GM23338 (cell line): ENCODE results near the gene PTH2. TPM values are rescaled to one million over a fixed set of nuclear protein-coding genes. Genes with fewer than 3 reads are reported as not detected.

ENCODE experiments used
- ATAC-seq: fragments of 200-7000 bp; cut with Tn5 transposase; 3 replicates; pipeline ENCODE4 v1.9.1; 2020
- DNase-seq: peaks from one replicate; pipeline ENCODE4 v3.0.0-alpha.2; 2015; ENCODE audit warnings: low spot score
- H2AFZ ChIP-seq: fragments of 200-600 bp; sonication (generic); 2 replicates; pipeline ENCODE4 v1.8.0; 2016; ENCODE audit warnings: antibody characterized with exemption, mild to moderate bottlenecking, moderate library complexity
- H3F3A ChIP-seq: fragments of 200-600 bp; sonication (generic); replicated peaks from 2 replicates; pipeline ENCODE4 v1.8.0; 2017; ENCODE audit warnings: antibody characterized with exemption, mixed run types, low read depth
- H3K27ac ChIP-seq: fragments of 200-600 bp; sonication (generic); 2 replicates; pipeline ENCODE4 v1.6.1; 2016; ENCODE audit warnings: low read depth
- H3K27me3 ChIP-seq: fragments of 200-600 bp; sonication (generic); 2 replicates; pipeline ENCODE4 v1.8.0; 2016; ENCODE audit warnings: mild to moderate bottlenecking, mixed run types, moderate library complexity; ENCODE audit not compliant: insufficient read depth
- H3K36me3 ChIP-seq: fragments of 200-600 bp; sonication (generic); 2 replicates; pipeline ENCODE4 v1.8.0; 2016; ENCODE audit warnings: mild to moderate bottlenecking; ENCODE audit not compliant: insufficient read depth
- H3K4me1 ChIP-seq: fragments of 200-600 bp; sonication (generic); 2 replicates; pipeline ENCODE4 v1.8.0; 2016; ENCODE audit warnings: mild to moderate bottlenecking, moderate library complexity; ENCODE audit not compliant: insufficient read depth
- H3K4me2 ChIP-seq: fragments of 200-600 bp; sonication (generic); 2 replicates; pipeline ENCODE4 v1.7.1; 2017; ENCODE audit warnings: mixed run types
- H3K4me3 ChIP-seq: fragments of 200-600 bp; sonication (generic); 2 replicates; pipeline ENCODE4 v1.6.1; 2016; ENCODE audit warnings: mixed run types
- H3K79me2 ChIP-seq: fragments of 200-600 bp; sonication (generic); replicated peaks from 2 replicates; pipeline ENCODE4 v1.8.0; 2017; ENCODE audit warnings: mild to moderate bottlenecking; ENCODE audit not compliant: insufficient read depth
- H3K9me2 ChIP-seq: fragments of 200-600 bp; sonication (generic); 2 replicates; pipeline ENCODE4 v1.8.0; 2017; ENCODE audit not compliant: insufficient read depth
- H4K20me1 ChIP-seq: fragments of 200-600 bp; sonication (generic); replicated peaks from 2 replicates; pipeline ENCODE4 v1.8.0; 2017; ENCODE audit warnings: mild to moderate bottlenecking; ENCODE audit not compliant: insufficient read depth
- H3K27ac Mint-ChIP-seq: 2 replicates; pipeline ENCODE4 v1.8.0; 2020; ENCODE audit warnings: inconsistent platforms, mild to moderate bottlenecking, moderate library complexity, mixed read lengths
- H3K27me3 Mint-ChIP-seq: 3 replicates; pipeline ENCODE4 v1.8.0; 2022; ENCODE audit warnings: low read depth, mild to moderate bottlenecking, moderate library complexity, mixed read lengths, inconsistent platforms; ENCODE audit not compliant: insufficient read depth, poor library complexity
- H3K36me3 Mint-ChIP-seq: 3 replicates; pipeline ENCODE4 v1.8.0; 2021; ENCODE audit warnings: low read depth, mild to moderate bottlenecking, inconsistent platforms, moderate library complexity, mixed read lengths
- H3K4me1 Mint-ChIP-seq: 3 replicates; pipeline ENCODE4 v1.8.0; 2020; ENCODE audit warnings: mild to moderate bottlenecking, inconsistent platforms, mixed read lengths
- H3K4me3 Mint-ChIP-seq: 3 replicates; pipeline ENCODE4 v1.8.0; 2021; ENCODE audit warnings: moderate library complexity, mild to moderate bottlenecking, inconsistent platforms, mixed read lengths
- H3K9me3 Mint-ChIP-seq: 3 replicates; pipeline ENCODE4 v1.8.0; 2020; ENCODE audit warnings: moderate library complexity, mild to moderate bottlenecking, inconsistent platforms, mixed read lengths
- CREB1 ChIP-seq: fragments of 250-450 bp; sonication (Bioruptor Pico); IDR thresholded peaks from 2 replicates; pipeline ENCODE4 v1.5.0; 2020; ENCODE audit warnings: low read depth, mild to moderate bottlenecking, moderate library complexity
- CTCF ChIP-seq, 2 experiments: fragments of 200-600 bp in 1 of 2; sonication (generic) in 1 of 2; conservative IDR thresholded peaks; 2 replicates each; pipeline versions ENCODE4 v1.5.1 to v1.6.1; 2016 to 2017; ENCODE audit warnings: antibody characterized with exemption in 2 of 2, low read depth in 2 of 2, mild to moderate bottlenecking in 2 of 2, moderate library complexity in 1 of 2
- ETS1 ChIP-seq: IDR thresholded peaks from 2 replicates; pipeline ENCODE4 v1.6.1; 2016; ENCODE audit warnings: antibody characterized with exemption
- EZH2 ChIP-seq: fragments of 200-600 bp; sonication (generic); IDR thresholded peaks from one replicate; pipeline ENCODE4 v1.8.0; 2017; ENCODE audit warnings: antibody characterized with exemption, mild to moderate bottlenecking, low read depth; ENCODE audit not compliant: unreplicated experiment
- EZH2phosphoT487 ChIP-seq: fragments of 200-600 bp; sonication (generic); IDR thresholded peaks from one replicate; pipeline ENCODE4 v1.8.1; 2018; ENCODE audit warnings: antibody characterized with exemption; ENCODE audit not compliant: unreplicated experiment
- JUNB ChIP-seq: IDR thresholded peaks from one replicate; pipeline ENCODE4 v1.6.1; 2016; ENCODE audit warnings: antibody characterized with exemption; ENCODE audit not compliant: unreplicated experiment
- NANOG ChIP-seq: IDR thresholded peaks from 2 replicates; pipeline ENCODE4 v1.6.1; 2016; ENCODE audit warnings: antibody characterized with exemption, borderline replicate concordance
- POLR2AphosphoS5 ChIP-seq: IDR thresholded peaks from 2 replicates; pipeline ENCODE4 v1.6.1; 2016; ENCODE audit warnings: antibody characterized with exemption, low read depth
- REST ChIP-seq: IDR thresholded peaks from one replicate; pipeline ENCODE4 v1.6.1; 2018; ENCODE audit warnings: antibody characterized with exemption; ENCODE audit not compliant: unreplicated experiment
- STAT1 ChIP-seq: IDR thresholded peaks from one replicate; pipeline ENCODE4 v1.6.1; 2016; ENCODE audit warnings: antibody characterized with exemption; ENCODE audit not compliant: unreplicated experiment
- ZNF114 ChIP-seq: fragments of 250-450 bp; sonication (Bioruptor Pico); IDR thresholded peaks from 2 replicates; pipeline ENCODE4 v1.5.0; 2020; ENCODE audit warnings: mild to moderate bottlenecking, moderate library complexity
- ZNF331 ChIP-seq: fragments of 250-450 bp; sonication (Bioruptor Pico); IDR thresholded peaks from 2 replicates; pipeline ENCODE4 v1.5.0; 2020; ENCODE audit warnings: low read depth, mild to moderate bottlenecking, moderate library complexity
- ZNF462 ChIP-seq: fragments of 250-450 bp; sonication (Bioruptor Pico); IDR thresholded peaks from 2 replicates; pipeline ENCODE4 v1.5.0; 2020; ENCODE audit warnings: mild to moderate bottlenecking, moderate library complexity
- polyA plus RNA-seq: library from polyadenylated mRNA; unstranded; fragments of >200 nt; fragmentation: Nextera tagmentation; extraction: Ambion mirVana; gene quantifications from 2 replicates; pipeline ENCODE4 v1.2.1, GENCODE V29; 2016
- total RNA-seq: library from RNA; depleted of rRNA; stranded (reverse); fragments of >200 nt; shearing (Covaris generic); gene quantifications from 2 replicates; pipeline ENCODE4 v1.2.3, GENCODE V29; 2014

Gene PTH2
- total and polyA plus RNA-seq, 2 experiments from 2014 or later, result 1.6 TPM; not detected in 1

GRCh38 chr19:49451430-49452181 lies 28.4 kb upstream of the PTH2 start, which contains the start of gene PIH1D1:
PIH1D1 (minus strand) TSS chr19:49451814; CDS start chr19:49451574, 240 bp downstream.
- Histone ChIP-seq H3K27me3 (no peaks in the 10 kb centered on the region), H4K20me1 (peaks cover 8% of the 10 kb centered on the region; the same call in 1 of the 2 replicates), H3K79me2 (peaks cover 30% of the 10 kb centered on the region), H2AFZ (no peak within 1 kb of the TSS), H3K27ac (peak within 1 kb of the TSS; percentile 93), H3K4me2 (peak within 1 kb of the TSS; percentile 75), H3F3A (peaks cover 22% of the 10 kb centered on the region; the same call in 1 of the 2 replicates), H3K36me3 (peaks cover 4% of the 10 kb centered on the region; the same call in 1 of the 2 replicates), H3K4me1 (peaks cover 21% of the 10 kb centered on the region; the same call in 1 of the 2 replicates), H3K9me2 (no peaks in the 10 kb centered on the region), H3K4me3 (peak within 1 kb of the TSS; percentile 85)
- peak; percentile 68 for ATAC-seq
- Mint-ChIP-seq H3K4me3 (peak within 1 kb of the TSS; percentile 95), H3K27ac (peak within 1 kb of the TSS; percentile 99), H3K9me3 (peaks cover 9% of the 10 kb centered on the region; the same call in 2 of the 3 replicates), H3K36me3 (peaks cover 55% of the 10 kb centered on the region), H3K4me1 (peaks cover 21% of the 10 kb centered on the region), H3K27me3 (peaks cover 31% of the 10 kb centered on the region)
- TF ChIP-seq ZNF462 (CRISPR knock-in tag) (no peak), JUNB (no peak), NANOG (no peak), STAT1 (no peak), EZH2 (no peak), ETS1 (peak; percentile 92), EZH2phosphoT487 (no peak), ZNF331 (CRISPR knock-in tag) (no peak), REST (no peak), CREB1 (CRISPR knock-in tag) (0 out of 2 replicates have a peak, but pooled peaks have one; percentile 45), CTCF (conservative IDR thresholded peaks at IDR 0.05; ENCODE audit: low read depth in 2 of 2) (no peak), POLR2AphosphoS5 (peak; percentile 97), ZNF114 (CRISPR knock-in tag) (no peak)
- peak; percentile 100 for DNase-seq
